HepG2 (cell line): Measurements from ENCODE around the gene KMT2E. TPM values are rescaled to one million over a fixed set of nuclear protein-coding genes. Genes with fewer than 3 reads are reported as not detected.

ENCODE experiments used
- BRCA1 ChIP-seq: sonication (generic); formaldehyde crosslinking; IDR thresholded peaks from 2 replicates; pipeline ENCODE4 v1.4.0; 2020; ENCODE audit warnings: missing genetic modification reagents
- SNAI1 ChIP-seq: sonication (generic); formaldehyde crosslinking; IDR thresholded peaks from 2 replicates; pipeline ENCODE4 v1.5.0; 2020; ENCODE audit warnings: mild to moderate bottlenecking, missing genetic modification reagents, borderline replicate concordance
- SRY ChIP-seq: sonication (generic); formaldehyde crosslinking; IDR thresholded peaks from 2 replicates; pipeline ENCODE4 v1.8.0; 2022; ENCODE audit warnings: mild to moderate bottlenecking, missing genetic modification reagents
- TEAD3 ChIP-seq: optimal IDR thresholded peaks from 2 replicates; pipeline ENCODE3; 2016; ENCODE audit warnings: borderline replicate concordance
- XBP1 ChIP-seq: sonication (generic); formaldehyde crosslinking; IDR thresholded peaks from 2 replicates; pipeline ENCODE4 v1.5.0; 2020; ENCODE audit warnings: missing genetic modification reagents
- ZFP90 ChIP-seq: sonication (generic); formaldehyde crosslinking; IDR thresholded peaks from 2 replicates; pipeline ENCODE4 v1.8.0; 2022; ENCODE audit warnings: missing genetic modification reagents, mild to moderate bottlenecking, inconsistent platforms, borderline replicate concordance
- ZNF136 ChIP-seq: sonication (generic); formaldehyde crosslinking; IDR thresholded peaks from 2 replicates; pipeline ENCODE4 v1.8.1; 2022; ENCODE audit warnings: low read depth, mild to moderate bottlenecking, moderate library complexity, missing genetic modification reagents
- ZNF253 ChIP-seq: sonication (generic); formaldehyde crosslinking; IDR thresholded peaks from 2 replicates; pipeline ENCODE4 v1.8.0; 2022; ENCODE audit warnings: mild to moderate bottlenecking, missing genetic modification reagents, borderline replicate concordance
- ZNF34 ChIP-seq: sonication (generic); formaldehyde crosslinking; IDR thresholded peaks from 2 replicates; pipeline ENCODE4 v1.4.0; 2020; ENCODE audit warnings: mild to moderate bottlenecking, missing genetic modification reagents, borderline replicate concordance
- ZNF543 ChIP-seq: sonication (generic); formaldehyde crosslinking; IDR thresholded peaks from 2 replicates; pipeline ENCODE4 v1.4.0; 2020; ENCODE audit warnings: mild to moderate bottlenecking, missing genetic modification reagents
- polyA plus RNA-seq, 8 experiments: library from polyadenylated mRNA; depleted of rRNA in 3 of 8; stranded (reverse) in 7 of 8; unstranded in 1 of 8; fragments of >200 nt; fragmentation: Illumina TruSeq in 4 of 8; extraction: Trizol in 4 of 8; gene quantifications; 2 replicates each; pipeline versions ENCODE4 v1.2.1 to v1.2.3, GENCODE V29; 2011 to 2016; ENCODE audit warnings: low read depth in 4 of 8, missing spikeins in 1 of 8, mixed read lengths in 1 of 8; ENCODE audit not compliant: insufficient read depth in 1 of 8
- total RNA-seq, 5 experiments: library from RNA; depleted of rRNA; stranded (reverse); fragments of >200 nt; fragmentation: Illumina TruSeq; extraction: Trizol; gene quantifications; 2 replicates each; pipeline ENCODE4 v1.2.3, GENCODE V29; 2016; ENCODE audit warnings: low read depth in 1 of 5
- TF ChIP-seq, protein P1 (sequence below): sonication (generic); formaldehyde crosslinking; IDR thresholded peaks from 2 replicates; pipeline ENCODE4 v1.5.0; 2020; ENCODE audit warnings: mild to moderate bottlenecking, missing genetic modification reagents, moderate library complexity
- TF ChIP-seq, protein P2 (sequence below): IDR thresholded peaks from 2 replicates; pipeline ENCODE4 v1.6.1; 2016; ENCODE audit warnings: mild to moderate bottlenecking
- TF ChIP-seq, protein P3 (sequence below): sonication (generic); formaldehyde crosslinking; conservative IDR thresholded peaks from 2 replicates; pipeline ENCODE4 v1.5.0; 2020; ENCODE audit warnings: missing genetic modification reagents
- TF ChIP-seq, protein P4 (sequence below): sonication (generic); formaldehyde crosslinking; IDR thresholded peaks from 2 replicates; pipeline ENCODE4 v1.8.1; 2022; ENCODE audit warnings: low read depth, mild to moderate bottlenecking, missing genetic modification reagents
- TF ChIP-seq, protein P5 (sequence below): sonication (generic); formaldehyde crosslinking; IDR thresholded peaks from 2 replicates; pipeline ENCODE4 v1.9.0; 2022; ENCODE audit warnings: missing genetic modification reagents, mild to moderate bottlenecking, borderline replicate concordance

KMT2E gene
- total and polyA plus RNA-seq, 2 of the 13 experiments (the other 11 are each of a cell fraction or from before 2014, with no cell fraction given), result 6.3 to 24.4 TPM

DNA sequence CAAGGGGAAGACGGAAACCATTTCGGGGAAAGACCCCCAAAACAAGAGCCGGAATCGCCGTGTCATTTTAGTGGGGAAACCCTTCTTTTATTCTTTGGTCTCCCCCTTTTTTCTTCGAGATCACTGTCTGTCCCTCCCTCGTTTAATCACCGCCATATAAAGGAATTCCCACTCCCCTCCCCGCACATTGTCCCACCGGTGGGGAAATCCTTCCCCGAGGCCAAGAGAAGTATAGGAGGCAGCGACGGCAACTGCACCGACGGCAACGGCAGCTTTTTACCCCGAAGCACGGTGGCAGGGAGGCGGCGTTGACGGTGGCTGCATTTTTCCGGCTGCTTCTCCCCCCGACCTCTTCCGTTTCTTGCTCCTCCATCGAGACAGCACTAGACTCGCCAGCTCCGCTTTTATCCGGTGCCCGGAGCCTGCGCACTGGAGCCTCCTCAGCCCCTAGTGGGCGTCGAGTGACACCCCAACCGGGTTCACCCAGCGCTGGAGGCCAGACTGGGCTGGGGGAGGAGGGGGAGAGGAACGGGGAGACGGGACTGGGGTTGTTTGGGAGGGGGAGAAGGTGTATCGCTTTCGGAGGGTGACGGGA, 687 bp upstream of the KMT2E start (continued):
- TF ChIP-seq, protein P1, sequence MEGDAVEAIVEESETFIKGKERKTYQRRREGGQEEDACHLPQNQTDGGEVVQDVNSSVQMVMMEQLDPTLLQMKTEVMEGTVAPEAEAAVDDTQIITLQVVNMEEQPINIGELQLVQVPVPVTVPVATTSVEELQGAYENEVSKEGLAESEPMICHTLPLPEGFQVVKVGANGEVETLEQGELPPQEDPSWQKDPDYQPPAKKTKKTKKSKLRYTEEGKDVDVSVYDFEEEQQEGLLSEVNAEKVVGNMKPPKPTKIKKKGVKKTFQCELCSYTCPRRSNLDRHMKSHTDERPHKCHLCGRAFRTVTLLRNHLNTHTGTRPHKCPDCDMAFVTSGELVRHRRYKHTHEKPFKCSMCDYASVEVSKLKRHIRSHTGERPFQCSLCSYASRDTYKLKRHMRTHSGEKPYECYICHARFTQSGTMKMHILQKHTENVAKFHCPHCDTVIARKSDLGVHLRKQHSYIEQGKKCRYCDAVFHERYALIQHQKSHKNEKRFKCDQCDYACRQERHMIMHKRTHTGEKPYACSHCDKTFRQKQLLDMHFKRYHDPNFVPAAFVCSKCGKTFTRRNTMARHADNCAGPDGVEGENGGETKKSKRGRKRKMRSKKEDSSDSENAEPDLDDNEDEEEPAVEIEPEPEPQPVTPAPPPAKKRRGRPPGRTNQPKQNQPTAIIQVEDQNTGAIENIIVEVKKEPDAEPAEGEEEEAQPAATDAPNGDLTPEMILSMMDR (CRISPR knock-in tag), result peak; percentile 54
- peak; percentile 7; the same call in 1 of the 2 replicates for TF ChIP-seq SRY (CRISPR knock-in tag)
- TF ChIP-seq, protein P2, sequence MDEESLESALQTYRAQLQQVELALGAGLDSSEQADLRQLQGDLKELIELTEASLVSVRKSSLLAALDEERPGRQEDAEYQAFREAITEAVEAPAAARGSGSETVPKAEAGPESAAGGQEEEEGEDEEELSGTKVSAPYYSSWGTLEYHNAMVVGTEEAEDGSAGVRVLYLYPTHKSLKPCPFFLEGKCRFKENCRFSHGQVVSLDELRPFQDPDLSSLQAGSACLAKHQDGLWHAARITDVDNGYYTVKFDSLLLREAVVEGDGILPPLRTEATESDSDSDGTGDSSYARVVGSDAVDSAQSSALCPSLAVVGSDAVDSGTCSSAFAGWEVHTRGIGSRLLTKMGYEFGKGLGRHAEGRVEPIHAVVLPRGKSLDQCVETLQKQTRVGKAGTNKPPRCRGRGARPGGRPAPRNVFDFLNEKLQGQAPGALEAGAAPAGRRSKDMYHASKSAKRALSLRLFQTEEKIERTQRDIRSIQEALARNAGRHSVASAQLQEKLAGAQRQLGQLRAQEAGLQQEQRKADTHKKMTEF (CRISPR knock-in tag), result no peak; the same call in 1 of the 2 replicates
- TF ChIP-seq ZNF34 (CRISPR knock-in tag), result 0 out of 2 replicates have a peak, but pooled peaks have one; percentile 53
- TF ChIP-seq, protein P3, sequence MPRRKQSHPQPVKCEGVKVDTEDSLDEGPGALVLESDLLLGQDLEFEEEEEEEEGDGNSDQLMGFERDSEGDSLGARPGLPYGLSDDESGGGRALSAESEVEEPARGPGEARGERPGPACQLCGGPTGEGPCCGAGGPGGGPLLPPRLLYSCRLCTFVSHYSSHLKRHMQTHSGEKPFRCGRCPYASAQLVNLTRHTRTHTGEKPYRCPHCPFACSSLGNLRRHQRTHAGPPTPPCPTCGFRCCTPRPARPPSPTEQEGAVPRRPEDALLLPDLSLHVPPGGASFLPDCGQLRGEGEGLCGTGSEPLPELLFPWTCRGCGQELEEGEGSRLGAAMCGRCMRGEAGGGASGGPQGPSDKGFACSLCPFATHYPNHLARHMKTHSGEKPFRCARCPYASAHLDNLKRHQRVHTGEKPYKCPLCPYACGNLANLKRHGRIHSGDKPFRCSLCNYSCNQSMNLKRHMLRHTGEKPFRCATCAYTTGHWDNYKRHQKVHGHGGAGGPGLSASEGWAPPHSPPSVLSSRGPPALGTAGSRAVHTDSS (CRISPR knock-in tag), result no peak
- TF ChIP-seq SNAI1 (CRISPR knock-in tag), result no peak; the same call in 1 of the 2 replicates
- no peak for TF ChIP-seq XBP1 (CRISPR knock-in tag)
- peak; percentile 8; the same call in 1 of the 2 replicates for TF ChIP-seq ZNF136 (CRISPR knock-in tag)
- no peak for TF ChIP-seq ZNF543 (CRISPR knock-in tag)
- TF ChIP-seq ZNF253 (CRISPR knock-in tag), result 0 out of 2 replicates have a peak, but pooled peaks have one; percentile 74
- TF ChIP-seq, protein P4, sequence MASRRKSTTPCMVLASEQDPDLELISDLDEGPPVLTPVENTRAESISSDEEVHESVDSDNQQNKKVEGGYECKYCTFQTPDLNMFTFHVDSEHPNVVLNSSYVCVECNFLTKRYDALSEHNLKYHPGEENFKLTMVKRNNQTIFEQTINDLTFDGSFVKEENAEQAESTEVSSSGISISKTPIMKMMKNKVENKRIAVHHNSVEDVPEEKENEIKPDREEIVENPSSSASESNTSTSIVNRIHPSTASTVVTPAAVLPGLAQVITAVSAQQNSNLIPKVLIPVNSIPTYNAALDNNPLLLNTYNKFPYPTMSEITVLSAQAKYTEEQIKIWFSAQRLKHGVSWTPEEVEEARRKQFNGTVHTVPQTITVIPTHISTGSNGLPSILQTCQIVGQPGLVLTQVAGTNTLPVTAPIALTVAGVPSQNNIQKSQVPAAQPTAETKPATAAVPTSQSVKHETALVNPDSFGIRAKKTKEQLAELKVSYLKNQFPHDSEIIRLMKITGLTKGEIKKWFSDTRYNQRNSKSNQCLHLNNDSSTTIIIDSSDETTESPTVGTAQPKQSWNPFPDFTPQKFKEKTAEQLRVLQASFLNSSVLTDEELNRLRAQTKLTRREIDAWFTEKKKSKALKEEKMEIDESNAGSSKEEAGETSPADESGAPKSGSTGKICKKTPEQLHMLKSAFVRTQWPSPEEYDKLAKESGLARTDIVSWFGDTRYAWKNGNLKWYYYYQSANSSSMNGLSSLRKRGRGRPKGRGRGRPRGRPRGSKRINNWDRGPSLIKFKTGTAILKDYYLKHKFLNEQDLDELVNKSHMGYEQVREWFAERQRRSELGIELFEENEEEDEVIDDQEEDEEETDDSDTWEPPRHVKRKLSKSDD, result no peak
- TF ChIP-seq, protein P5, sequence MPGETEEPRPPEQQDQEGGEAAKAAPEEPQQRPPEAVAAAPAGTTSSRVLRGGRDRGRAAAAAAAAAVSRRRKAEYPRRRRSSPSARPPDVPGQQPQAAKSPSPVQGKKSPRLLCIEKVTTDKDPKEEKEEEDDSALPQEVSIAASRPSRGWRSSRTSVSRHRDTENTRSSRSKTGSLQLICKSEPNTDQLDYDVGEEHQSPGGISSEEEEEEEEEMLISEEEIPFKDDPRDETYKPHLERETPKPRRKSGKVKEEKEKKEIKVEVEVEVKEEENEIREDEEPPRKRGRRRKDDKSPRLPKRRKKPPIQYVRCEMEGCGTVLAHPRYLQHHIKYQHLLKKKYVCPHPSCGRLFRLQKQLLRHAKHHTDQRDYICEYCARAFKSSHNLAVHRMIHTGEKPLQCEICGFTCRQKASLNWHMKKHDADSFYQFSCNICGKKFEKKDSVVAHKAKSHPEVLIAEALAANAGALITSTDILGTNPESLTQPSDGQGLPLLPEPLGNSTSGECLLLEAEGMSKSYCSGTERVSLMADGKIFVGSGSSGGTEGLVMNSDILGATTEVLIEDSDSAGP, result peak; percentile 60
- TF ChIP-seq TEAD3 (CRISPR knock-in tag), result no peak
- TF ChIP-seq BRCA1, result 0 out of 2 replicates have a peak, but pooled peaks have one; percentile 15
- TF ChIP-seq ZFP90 (CRISPR knock-in tag), result peak; percentile 58; the same call in 1 of the 2 replicates
